GM19023 (cell line): ENCODE measurements around the gene AKT2.
"Not testable (repeated sequence)": the region's sequence is repeated elsewhere in the genome, so short reads cannot be mapped to it uniquely, and the experiment has no call there.

Source experiments
- ATAC-seq: cut with Tn5 transposase; IDR thresholded peaks from one replicate; pipeline ENCODE4 v1.9.1; 2021; ENCODE audit warnings: mild to moderate bottlenecking, moderate library complexity; ENCODE audit not compliant: unreplicated experiment

The AKT2 gene

GRCh38 chr19:40221858-40222619, 63.1 kb downstream of the AKT2 start:
- ATAC-seq: no peak

GRCh38 chr19:40220674-40221073, 64.5 kb downstream of the AKT2 start:
- ATAC-seq: no peak

DNA sequence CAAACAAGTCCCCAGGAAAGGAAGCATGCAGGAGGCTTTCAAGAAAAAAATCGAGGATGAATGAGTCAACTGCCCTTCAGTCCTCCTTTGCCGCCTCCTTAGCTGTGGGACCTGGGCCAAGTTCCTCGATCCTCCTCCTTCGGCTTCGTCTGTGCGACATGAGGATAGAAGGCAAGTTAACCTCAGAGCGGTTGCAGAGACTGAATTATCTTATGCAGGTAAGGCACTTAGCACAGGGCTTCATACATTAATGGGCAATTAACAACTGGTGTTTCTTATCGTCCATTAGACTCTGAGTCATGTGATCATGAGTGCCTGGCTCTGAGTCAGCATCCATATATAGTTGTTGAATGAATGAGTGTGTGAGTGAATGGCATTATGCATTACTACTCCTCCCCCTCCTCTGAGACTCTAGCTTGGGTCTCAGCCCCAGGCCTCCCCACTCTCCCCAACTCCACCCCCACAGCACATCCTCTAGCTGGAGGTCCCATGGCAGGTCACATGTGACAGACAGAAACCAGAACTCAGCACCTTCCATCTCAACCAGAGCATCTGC, 65.3 kb downstream of the AKT2 start:
- no peak for ATAC-seq

DNA sequence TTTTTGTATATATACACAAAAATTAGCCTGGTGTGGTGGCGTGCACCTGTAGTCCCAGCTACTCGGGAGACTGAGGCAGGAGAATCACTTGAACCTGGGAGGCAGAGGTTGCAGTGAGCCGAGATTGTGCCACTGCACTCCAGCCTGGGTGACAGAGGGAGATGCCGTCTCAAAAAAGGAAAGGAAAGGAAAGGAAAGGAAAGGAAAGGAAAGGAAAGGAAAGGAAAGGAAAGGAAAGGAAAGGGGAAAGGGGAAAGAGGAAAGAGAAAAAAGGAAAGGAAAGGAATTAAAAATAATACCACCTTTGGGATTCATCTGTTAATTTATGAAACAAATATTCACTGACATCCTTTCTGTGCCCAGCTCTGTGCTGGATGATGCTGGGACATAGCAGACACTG, 66.1 kb downstream of the AKT2 start:
- ATAC-seq: not testable (repeated sequence)

GRCh38 chr19:40217934-40218890, 66.9 kb downstream of the AKT2 start, which contains the start of gene TTC9B:
Gene TTC9B, minus strand, starts transcription at chr19:40218384. Its CDS starts 3 bp downstream, at chr19:40218381.
- ATAC-seq: no peak

GRCh38 chr19:40217027-40217810, 67.9 kb downstream of the AKT2 start:
- no peak for ATAC-seq

- ATAC-seq: no peak
Observed at GRCh38 chr19:40216777-40217026, 68.4 kb downstream of the AKT2 start.

- no peak for ATAC-seq
Observed at GRCh38 chr19:40216013-40216776, 69.0 kb downstream of the AKT2 start.

DNA sequence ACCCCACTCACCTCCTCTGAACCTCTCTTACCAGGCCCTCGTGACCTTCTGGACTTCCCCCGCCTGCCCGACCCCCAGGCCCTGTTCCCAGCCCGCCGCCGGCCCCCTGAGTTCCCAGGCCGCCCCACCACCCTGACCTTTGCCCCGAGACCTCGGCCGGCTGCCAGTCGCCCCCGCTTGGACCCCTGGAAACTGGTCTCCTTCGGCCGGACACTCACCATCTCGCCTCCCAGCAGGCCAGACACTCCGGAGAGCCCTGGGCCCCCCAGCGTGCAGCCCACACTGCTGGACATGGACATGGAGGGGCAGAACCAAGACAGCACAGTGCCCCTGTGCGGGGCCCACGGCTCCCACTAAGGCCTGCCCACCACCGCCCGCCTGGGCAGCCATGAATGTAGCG, 70.2 kb downstream of the AKT2 start:
- ATAC-seq: no peak

GRCh38 chr19:40213882-40214570, 71.1 kb downstream of the AKT2 start:
- ATAC-seq: no peak

- no peak for ATAC-seq
Observed at GRCh38 chr19:40213251-40213829, 71.8 kb downstream of the AKT2 start.

DNA sequence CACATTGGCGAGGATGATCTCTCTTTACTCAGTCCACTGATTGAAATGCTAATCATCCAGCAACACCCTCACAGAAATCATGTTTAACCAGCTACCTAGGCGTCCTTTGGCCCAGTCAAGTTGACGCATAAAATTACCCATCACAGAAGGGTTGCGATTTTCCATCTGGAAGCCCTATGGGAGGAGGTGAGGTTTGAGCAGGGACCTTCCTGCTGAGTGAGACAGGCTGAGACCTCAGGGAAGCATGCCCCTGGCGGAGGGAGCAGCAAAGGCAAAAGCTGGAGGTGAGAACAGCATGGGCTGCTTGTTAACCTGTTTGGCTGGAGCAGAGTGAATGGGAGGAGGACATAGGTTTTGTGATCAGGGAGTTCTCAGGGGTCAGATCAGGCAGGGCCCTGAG, 74.3 kb downstream of the AKT2 start:
- no peak for ATAC-seq

- no peak for ATAC-seq
Observed at GRCh38 chr19:40208602-40209001, 76.5 kb downstream of the AKT2 start.

DNA sequence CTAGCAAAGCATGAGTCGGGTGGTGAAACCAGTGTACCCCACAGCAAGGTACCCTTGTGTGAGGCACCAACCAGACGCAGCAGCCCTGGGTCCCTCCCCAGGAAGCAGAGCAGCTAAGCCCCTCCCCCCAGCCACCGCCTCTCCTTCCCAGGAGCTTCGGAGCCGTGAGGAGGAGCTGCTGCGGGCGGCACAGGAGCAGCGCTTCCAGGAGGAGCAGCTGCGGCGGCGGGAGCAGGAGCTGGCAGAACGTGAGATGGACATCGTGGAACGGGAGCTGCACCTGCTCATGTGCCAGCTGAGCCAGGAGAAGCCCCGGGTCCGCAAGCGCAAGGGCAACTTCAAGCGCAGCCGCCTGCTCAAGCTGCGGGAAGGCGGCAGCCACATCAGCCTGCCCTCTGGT, 79.4 kb downstream of the AKT2 start:
- ATAC-seq: no peak

DNA sequence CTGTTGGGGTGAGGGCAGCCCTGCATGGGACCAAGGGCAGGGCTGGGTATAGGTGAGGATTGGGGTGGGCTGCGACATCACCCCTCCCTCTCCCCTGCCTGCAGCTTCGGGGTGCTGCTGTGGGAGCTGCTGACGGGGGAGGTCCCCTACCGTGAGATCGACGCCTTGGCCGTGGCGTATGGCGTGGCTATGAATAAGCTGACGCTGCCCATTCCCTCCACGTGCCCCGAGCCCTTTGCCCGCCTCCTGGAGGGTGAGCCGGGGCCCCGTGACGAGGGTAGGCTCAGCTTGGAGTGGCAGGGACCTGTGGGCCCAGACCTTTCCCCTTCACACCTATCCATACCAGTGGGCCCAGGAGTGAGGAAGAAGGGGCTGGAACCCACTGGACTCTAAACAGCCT, 80.8 kb downstream of the AKT2 start:
- no peak for ATAC-seq

- no peak for ATAC-seq
Observed at GRCh38 chr19:40200341-40201099, 84.6 kb downstream of the AKT2 start.

DNA sequence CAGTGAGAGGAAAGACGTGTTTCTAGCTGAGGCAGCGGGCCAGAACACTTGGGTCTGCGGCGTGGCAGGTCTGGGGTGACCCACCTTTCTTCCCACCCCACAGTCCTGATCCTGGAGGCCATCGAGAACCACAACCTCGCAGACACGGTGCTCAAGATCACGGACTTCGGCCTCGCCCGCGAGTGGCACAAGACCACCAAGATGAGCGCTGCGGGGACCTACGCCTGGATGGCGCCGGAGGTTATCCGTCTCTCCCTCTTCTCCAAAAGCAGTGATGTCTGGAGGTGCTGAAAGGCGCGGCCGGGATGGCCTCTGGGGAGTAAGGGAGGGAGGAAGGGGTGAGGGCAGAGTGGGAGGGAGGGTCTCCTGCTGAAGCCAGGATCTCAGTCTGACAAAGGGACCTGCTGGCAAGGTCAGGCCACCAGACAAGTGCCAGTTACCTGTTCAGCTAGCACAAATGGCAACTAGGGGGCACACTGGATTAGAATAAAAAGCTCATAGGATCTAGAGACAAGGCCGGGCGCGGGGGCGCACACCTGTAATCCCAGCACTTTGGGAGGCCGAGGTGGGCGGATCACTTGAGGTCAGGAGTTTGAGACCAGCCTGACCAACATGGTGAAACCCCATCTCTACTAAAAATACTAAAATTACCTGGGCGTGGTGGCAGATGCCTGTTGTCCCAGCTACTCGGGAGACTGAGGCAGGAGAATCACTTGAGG, 86.7 kb downstream of the AKT2 start:
- ATAC-seq: no peak

- ATAC-seq: no peak
Observed at GRCh38 chr19:40193587-40193849, 91.6 kb downstream of the AKT2 start.
